ENCODE data around the gene IQSEC2. TPM values are rescaled to one million over a fixed set of nuclear protein-coding genes. Genes with fewer than 3 reads are reported as not detected.

The IQSEC2 gene
- total RNA-seq, 1 donor, result 5.1 TPM

Small RNAs within 50 kb of the gene (small RNA-seq; reads per million reads assigned to genes)
- gene RF00019, result not detected

Other genes with a start within 250 kb of the IQSEC2 start
- gene GPR173, start 232.8 kb downstream of the IQSEC2 start, total RNA-seq, result 5.4 TPM
- 26.4 TPM for gene TSPYL2, start 199.2 kb downstream of the IQSEC2 start, total RNA-seq
- 40.1 TPM for gene KANTR, start 187.4 kb downstream of the IQSEC2 start, total RNA-seq
- 184 TPM for gene KDM5C, start 56.4 kb downstream of the IQSEC2 start, total RNA-seq
- gene SMC1A, start 141.1 kb upstream of the IQSEC2 start, total RNA-seq, result 18.0 TPM
- gene RIBC1, start 141.3 kb upstream of the IQSEC2 start, total RNA-seq, result 3.0 TPM
- 77.8 TPM for gene HSD17B10, start 152.8 kb upstream of the IQSEC2 start, total RNA-seq